HG03025 (cell line): ENCODE measurements around the gene PPP1R12B.

Experiments
- ATAC-seq: cut with Tn5 transposase; IDR thresholded peaks from one replicate; pipeline ENCODE4 v1.9.1; 2021; ENCODE audit warnings: mild to moderate bottlenecking, moderate library complexity; ENCODE audit not compliant: unreplicated experiment, low FRiP score

PPP1R12B gene, protein sequence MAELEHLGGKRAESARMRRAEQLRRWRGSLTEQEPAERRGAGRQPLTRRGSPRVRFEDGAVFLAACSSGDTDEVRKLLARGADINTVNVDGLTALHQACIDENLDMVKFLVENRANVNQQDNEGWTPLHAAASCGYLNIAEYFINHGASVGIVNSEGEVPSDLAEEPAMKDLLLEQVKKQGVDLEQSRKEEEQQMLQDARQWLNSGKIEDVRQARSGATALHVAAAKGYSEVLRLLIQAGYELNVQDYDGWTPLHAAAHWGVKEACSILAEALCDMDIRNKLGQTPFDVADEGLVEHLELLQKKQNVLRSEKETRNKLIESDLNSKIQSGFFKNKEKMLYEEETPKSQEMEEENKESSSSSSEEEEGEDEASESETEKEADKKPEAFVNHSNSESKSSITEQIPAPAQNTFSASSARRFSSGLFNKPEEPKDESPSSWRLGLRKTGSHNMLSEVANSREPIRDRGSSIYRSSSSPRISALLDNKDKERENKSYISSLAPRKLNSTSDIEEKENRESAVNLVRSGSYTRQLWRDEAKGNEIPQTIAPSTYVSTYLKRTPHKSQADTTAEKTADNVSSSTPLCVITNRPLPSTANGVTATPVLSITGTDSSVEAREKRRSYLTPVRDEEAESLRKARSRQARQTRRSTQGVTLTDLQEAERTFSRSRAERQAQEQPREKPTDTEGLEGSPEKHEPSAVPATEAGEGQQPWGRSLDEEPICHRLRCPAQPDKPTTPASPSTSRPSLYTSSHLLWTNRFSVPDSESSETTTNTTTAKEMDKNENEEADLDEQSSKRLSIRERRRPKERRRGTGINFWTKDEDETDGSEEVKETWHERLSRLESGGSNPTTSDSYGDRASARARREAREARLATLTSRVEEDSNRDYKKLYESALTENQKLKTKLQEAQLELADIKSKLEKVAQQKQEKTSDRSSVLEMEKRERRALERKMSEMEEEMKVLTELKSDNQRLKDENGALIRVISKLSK

DNA sequence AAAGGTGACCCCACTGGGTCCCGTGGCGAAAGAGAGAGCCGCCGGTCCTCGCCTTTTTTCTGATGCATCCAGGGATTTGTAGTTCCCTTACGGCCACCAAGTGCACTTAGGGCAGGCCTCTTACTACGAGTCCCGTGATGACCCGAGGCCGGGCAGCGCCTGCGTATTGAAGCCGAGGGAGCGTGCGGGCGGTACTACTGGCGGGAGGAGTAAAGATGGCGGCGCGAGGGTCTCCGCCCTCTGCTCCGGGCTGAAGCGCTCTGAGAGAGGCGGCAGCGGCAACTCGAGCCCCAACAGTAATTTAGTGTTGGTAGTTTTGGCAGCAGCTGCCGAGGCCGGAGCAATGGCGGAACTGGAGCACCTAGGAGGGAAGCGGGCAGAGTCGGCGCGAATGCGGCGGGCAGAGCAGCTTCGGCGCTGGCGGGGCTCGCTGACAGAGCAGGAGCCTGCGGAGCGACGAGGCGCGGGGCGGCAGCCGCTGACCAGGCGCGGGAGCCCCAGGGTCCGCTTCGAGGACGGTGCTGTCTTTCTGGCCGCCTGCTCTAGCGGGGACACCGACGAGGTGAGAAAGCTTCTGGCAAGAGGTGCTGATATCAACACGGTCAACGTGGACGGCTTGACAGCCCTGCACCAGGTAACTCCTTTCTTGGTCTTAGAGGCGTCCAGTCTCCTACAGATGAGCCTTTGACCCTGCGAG is at the start of gene PPP1R12B:
TSS of gene PPP1R12B (plus strand) at position 191 of the 697 bp plus-strand sequence. CDS start at position 344, 153 bp downstream.
- peak; percentile 97 for ATAC-seq

DNA sequence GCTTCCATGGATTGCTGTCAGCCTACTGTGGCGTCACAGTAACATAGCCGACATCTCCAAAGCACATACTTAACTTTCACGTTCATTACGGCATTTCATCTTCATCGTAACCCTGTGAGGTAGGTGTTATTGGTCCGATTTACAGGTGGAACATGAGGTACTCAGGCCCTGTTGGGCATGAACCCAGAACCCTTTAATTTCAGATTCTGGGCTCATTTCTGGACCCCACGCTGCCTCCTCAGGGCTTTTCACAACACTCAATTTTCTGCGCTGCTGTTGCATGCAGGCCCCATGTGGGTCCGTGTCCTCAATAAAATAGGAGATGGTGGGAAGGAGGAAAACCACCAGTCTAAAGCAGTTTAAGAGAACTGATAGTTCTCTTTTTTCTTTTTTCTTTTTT is 46.3 kb upstream of the PPP1R12B start:
- ATAC-seq, result no peak

DNA sequence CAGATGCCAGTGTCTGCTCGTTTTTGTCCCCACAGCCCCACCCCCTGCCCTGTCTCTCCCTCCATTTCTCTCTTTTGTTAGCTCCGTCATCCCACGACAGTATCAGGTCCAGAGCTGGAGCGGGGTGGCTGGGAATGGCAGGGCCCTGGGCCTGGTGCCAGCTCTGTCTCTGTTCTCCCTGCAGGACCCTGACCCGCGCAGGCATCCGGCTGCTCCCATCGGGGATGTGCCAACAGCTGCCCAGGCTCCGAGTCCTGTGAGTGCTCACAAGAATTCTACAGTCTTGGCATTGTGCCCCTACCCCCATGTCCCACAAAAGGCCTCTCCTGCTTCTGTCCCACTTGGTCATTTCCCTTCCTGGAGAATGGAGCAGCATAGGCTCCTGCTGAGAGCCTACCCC is 44.1 kb upstream of the PPP1R12B start:
- no peak for ATAC-seq

DNA sequence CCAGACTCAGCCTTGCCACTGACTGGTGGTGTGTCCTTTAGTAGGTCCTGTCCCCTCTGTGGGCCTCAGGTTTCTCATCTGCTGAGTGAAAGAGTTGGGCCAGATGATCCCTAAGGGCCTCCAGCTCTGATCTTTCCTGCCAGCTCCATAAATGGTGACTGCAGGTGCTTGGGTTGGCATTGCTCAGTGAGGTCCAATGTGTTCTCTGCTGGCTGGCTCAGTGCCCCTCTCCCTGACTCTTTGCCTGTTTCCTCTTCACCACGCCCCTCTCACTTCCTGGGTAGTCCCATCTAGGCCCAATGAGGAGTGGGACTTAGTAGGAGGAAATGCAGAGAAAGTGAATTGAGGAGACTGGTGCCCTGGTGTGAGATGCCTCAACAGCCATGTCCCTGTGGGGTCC is 43.3 kb upstream of the PPP1R12B start:
- no peak for ATAC-seq

DNA sequence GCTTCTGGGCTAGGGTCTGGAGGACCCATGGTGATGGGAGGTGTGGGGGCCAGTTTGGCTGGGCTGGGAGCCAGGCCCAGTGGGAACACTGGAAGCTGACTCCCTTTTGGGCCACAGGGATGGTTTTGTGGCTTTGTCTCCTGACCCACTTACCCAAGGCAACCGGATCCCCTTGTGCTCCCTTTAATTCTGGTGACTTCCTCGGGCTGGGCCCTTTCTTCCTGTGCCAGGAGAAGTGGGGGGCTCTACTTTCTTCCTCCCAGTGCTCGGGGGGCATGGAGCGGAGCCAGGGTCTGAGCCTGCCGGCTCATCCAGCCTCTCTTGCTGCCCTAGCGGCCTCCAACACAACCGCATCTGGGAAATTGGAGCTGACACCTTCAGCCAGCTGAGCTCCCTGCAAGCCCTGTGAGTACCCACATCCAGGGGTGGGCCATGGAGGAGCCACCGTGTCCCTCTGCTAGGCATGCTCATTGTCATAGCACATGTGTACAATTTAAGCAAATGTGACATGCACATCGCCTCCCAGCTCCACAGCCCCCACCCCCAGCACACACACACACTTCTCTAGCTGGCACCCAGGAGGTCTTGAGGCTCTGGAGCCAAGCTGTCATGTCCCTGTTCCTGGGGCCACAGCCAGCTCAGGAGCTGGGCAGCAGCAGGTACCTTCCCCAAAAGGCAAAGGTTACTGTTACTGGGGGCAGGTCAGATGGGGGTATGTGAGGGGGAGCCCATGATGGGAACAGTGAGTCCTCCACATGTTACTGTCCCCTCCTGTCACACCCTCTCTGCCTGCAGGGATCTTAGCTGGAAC is 41.8 kb upstream of the PPP1R12B start:
- no peak for ATAC-seq

DNA sequence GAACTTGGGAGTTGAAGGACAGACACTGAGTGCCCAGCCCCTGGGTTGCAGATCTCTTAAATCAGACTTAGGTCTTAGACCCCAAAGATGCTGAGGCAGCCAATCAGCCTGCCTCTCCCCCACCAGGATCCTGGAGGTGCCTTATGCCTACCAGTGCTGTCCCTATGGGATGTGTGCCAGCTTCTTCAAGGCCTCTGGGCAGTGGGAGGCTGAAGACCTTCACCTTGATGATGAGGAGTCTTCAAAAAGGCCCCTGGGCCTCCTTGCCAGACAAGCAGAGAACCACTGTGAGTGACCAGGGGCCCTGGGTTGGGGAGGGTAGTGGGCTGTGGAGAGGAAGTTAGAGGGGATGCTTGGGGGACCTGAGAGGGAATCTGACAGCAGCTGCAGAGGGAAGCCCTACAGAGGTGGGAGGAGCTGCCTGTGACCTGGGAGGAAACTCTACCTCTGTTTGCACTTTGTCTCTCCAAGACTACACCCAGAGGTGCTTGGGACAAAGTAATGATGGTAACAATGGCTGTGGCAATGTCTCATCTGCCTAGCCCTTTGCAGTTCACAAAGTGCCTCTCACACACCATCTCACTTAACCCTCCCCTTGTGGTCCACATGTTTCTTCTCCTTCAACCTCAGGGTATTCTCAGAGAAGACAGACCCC is 38.3 kb upstream of the PPP1R12B start:
- ATAC-seq, result no peak

DNA sequence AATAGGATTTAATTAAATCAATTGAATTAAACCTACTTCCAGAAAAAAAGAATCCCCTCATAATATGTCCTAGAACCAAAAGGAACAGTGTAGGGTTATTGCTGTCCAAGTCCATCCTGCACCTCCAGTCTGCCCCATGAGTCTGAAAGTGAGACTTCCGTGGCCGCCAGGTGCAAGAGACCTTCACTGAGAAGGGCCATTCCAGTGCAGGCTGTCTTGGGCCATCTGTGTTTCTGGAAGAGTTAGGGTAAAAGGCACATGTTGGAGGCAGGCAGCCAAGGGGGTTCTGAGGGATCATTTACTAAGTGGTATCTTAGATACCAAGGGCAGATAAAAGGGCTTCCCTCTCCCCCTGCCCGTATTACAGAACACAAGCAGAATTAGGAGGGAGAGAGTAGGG is 37.8 kb upstream of the PPP1R12B start:
- ATAC-seq, result no peak

DNA sequence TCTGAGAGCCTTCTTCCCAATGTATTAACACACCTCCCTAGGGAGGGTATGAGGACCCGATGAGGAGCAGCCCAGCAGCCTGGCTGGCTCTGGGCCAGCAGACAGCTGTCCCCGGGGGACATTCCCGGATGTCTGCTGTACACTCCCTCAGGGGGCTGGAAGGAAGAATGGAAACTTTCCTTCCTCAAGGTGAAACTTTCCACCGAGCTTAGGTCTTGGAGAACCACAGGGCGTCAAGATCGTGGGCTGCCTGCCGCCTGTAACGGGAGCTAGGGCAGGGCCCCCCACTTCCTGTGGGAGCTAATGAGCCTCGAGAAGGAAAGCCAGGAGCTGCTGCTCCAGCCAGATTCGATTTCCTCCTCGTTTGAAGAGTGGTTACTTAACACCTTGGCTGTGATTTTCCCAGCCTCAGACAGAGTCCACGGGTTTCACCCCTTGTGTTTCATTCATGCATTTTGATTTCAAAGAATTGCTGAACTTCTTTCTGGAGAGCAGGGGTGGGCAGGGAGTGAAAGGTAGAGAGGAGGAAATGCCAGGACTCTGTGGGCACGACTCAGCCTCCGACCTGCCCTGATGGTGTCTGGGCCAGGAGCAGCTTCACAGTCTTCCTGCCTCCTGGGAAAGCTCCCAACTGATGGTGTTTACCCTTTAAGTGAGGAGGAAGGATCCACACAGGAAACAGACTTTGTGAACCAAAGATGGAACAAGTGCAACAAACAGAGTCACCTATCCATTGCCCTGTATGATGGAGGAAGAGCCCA is 36.4 kb upstream of the PPP1R12B start:
- ATAC-seq, result no peak

DNA sequence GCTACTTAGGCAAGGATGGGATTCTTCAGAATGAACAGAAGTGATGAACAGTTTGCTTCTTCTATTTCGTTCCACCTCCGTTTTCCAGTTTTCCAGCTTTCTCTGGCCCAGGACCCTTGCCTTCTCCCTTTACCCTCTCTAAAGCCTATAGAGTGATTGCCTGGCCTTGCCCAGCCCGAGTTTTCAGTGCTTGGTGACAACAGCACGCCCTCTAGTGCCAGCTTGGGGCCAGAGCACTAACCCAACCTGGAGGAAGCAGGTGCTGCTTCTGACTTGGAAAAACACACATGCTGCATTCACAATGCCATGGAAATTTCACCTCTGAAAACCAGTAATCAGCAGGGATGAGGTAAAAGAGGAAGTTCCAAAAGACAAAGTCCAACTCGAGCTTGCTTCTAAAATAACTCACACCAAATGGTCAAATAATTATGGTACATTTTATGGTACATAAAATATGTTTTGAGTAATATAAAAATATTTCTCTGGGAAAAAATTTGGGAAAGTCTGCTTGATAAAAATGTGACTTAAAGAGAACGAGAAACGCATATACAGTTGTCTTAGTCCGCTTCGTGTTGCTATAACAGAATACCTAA is 32.8 kb upstream of the PPP1R12B start:
- no peak for ATAC-seq

DNA sequence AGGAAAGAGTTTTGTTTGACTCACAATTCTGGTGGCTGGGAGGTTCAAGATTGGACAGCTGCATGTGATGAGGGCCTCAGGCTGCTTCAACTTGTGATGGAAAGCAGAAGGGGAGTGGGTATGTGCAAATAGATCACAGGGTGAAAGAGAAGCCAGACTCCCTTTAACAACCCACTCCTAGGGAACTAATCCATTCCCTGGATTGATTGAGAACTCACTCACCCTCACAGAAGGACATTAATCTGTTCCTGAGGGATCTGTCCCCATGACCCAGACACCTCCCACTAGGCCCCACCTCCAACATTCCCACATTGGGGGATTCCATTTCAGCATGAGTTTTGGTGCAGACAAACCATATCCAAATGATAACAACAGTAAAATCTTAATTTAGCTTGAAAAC is 32.3 kb upstream of the PPP1R12B start:
- ATAC-seq, result no peak

DNA sequence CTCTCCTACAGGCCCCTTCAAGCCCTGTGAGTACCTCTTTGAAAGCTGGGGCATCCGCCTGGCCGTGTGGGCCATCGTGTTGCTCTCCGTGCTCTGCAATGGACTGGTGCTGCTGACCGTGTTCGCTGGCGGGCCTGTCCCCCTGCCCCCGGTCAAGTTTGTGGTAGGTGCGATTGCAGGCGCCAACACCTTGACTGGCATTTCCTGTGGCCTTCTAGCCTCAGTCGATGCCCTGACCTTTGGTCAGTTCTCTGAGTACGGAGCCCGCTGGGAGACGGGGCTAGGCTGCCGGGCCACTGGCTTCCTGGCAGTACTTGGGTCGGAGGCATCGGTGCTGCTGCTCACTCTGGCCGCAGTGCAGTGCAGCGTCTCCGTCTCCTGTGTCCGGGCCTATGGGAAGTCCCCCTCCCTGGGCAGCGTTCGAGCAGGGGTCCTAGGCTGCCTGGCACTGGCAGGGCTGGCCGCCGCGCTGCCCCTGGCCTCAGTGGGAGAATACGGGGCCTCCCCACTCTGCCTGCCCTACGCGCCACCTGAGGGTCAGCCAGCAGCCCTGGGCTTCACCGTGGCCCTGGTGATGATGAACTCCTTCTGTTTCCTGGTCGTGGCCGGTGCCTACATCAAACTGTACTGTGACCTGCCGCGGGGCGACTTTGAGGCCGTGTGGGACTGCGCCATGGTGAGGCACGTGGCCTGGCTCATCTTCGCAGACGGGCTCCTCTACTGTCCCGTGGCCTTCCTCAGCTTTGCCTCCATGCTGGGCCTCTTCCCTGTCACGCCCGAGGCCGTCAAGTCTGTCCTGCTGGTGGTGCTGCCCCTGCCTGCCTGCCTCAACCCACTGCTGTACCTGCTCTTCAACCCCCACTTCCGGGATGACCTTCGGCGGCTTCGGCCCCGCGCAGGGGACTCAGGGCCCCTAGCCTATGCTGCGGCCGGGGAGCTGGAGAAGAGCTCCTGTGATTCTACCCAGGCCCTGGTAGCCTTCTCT is 30.3 kb upstream of the PPP1R12B start:
- ATAC-seq, result no peak

DNA sequence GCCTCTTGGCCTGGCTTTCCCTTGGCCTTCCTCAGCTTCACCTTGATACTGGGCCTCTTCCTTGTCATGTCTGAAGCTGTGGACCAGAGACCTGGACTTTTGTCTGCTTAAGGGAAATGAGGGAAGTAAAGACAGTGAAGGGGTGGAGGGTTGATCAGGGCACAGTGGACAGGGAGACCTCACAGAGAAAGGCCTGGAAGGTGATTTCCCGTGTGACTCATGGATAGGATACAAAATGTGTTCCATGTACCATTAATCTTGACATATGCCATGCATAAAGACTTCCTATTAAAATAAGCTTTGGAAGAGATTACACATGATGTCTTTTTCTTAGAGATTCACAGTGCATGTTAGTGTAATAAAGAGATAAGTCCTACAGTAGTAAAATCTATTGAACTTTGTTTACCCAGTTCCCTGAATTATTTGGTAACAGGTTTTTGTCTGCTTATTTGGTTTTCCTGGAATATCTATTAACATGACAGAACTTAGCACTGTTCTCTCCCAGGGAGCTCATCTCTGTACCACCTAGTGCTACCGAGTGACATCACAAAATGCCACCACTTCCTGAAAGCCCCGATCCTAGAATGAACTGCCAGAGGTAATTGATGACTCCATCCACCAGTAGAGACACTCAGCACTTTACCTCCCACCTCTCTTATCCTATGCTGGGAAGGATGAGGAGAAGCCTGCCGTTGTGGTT is 29.0 kb upstream of the PPP1R12B start:
- no peak for ATAC-seq

DNA sequence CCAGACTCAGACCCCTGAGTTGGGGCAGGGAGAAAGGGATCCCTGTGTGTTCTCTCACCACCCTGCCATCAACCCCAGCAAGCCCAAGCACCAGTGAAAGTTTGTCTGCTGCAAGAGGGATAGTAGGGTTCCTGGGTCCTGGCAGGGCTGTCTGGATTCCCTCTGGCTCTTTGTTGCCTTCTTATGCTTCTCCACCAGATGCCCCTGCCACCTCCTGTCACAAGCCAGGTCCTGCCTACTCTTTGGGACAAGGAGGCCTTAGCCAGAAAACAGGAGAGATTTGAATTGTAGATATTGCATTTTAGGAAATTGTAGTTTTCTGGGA is 28.5 kb upstream of the PPP1R12B start:
- ATAC-seq, result no peak

DNA sequence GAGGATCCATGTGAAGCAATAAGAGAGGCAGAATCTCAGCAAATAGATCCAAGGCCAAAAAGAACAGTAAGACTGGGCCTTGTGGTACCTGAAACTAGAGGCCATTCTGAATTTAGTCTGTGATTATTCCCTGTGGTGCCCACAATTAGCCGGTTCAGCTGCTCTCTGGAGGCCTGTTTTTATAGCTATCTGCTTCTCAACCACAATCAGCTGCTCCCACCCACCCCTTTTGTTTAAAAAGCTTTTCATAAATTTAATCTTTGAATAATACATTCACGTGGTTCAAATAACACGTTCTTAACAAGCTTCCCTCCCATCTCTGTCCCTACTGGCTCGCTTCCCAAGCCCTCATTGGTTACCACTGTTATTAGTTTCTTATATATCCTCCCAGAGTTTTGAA is 24.8 kb upstream of the PPP1R12B start:
- no peak for ATAC-seq

DNA sequence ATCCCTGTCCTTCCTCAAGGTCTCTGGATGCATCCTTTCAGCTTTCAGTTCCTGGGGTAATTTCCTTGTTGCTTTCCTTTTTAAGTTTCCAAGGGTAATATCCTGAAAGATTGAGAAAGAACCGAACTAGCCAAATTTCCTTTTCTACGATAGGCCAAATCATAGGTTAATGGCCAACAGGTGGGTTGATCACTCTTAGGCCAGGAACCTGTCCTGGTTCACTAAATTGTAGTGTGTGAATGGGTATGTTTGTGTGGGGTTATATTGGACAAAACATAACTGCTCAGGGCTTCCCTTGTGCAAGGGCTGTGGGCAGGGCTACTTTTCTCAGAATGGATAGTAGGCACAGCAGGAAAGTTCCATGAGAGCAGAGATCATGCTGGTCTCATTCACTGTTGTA is 23.9 kb upstream of the PPP1R12B start:
- ATAC-seq, result no peak

DNA sequence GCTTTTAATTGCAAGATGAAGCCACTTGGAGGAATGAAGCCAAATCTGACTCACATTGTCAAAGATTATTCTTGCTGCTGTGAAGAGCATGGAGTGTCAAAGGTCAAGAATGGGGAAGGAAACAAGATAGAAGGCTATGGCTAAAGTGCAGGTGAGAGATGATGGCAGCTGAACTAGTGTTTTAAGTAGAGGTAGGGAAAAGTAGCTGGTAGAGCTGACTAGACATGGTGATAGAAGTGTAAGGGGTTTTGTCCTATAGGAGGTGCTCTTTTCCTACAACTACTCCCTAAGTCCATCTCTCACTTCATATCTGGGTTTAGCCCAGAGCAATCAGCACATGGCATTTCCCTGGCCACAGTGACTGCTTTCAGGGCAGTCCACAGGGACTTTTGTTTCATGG is 18.6 kb upstream of the PPP1R12B start:
- no peak for ATAC-seq

DNA sequence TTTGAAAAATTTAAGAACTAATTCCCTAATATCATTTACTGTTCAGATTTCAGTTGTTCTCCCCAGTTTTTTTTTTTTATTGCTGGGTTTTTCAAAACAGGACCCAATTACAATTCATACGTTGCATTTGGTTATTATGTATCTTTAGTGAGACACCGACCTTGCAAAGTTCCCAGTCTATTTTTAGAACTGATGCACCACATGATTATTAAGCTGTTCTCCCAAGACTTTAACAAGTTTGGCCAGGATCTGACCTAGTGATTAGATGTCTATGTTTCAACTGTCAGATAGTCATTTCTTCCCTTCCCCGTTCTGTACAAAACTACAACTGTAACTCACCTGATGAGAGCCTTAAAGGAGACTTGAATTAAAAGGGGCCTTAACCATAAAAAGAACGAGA is 14.6 kb upstream of the PPP1R12B start:
- no peak for ATAC-seq
